SHP77 (cell line): ENCODE data around the gene MAP3K1.

ENCODE experiments used
- DNase-seq, 2 experiments: peaks; one replicate each; lab custom pipeline; 2025; lab: John Stamatoyannopoulos, UW

The MAP3K1 gene

GRCh38 chr5:56849671-56850070 lies 34.3 kb downstream of the MAP3K1 start:
- DNase-seq, result no peak

GRCh38 chr5:56850423-56850822 lies 35.1 kb downstream of the MAP3K1 start:
- DNase-seq, result no peak

GRCh38 chr5:56851258-56851941 lies 36.1 kb downstream of the MAP3K1 start:
- no peak for DNase-seq

GRCh38 chr5:56852228-56853000 lies 37.1 kb downstream of the MAP3K1 start:
- DNase-seq, result no peak

- DNase-seq, result no peak
Measured at GRCh38 chr5:56853698-56854097, 38.3 kb downstream of the MAP3K1 start.

GRCh38 chr5:56854920-56855319 lies 39.6 kb downstream of the MAP3K1 start:
- no peak for DNase-seq

GRCh38 chr5:56856541-56857178 lies 41.3 kb downstream of the MAP3K1 start:
- DNase-seq, result no peak

GRCh38 chr5:56858777-56859442 lies 43.6 kb downstream of the MAP3K1 start:
- DNase-seq, result no peak

- DNase-seq, result peak in 1 of 2 experiments; percentile 0
Measured at GRCh38 chr5:56861893-56862485, 46.6 kb downstream of the MAP3K1 start.

- no peak for DNase-seq
Measured at GRCh38 chr5:56862909-56863308, 47.6 kb downstream of the MAP3K1 start.

GRCh38 chr5:56871777-56872176 lies 56.4 kb downstream of the MAP3K1 start:
- DNase-seq, result no peak

- DNase-seq, result no peak
Measured at GRCh38 chr5:56873056-56873455, 57.7 kb downstream of the MAP3K1 start.

- DNase-seq, result no peak
Measured at GRCh38 chr5:56876327-56876726, 61.0 kb downstream of the MAP3K1 start.

- no peak for DNase-seq
Measured at GRCh38 chr5:56881571-56881970, 66.2 kb downstream of the MAP3K1 start.

- DNase-seq, result no peak
Measured at GRCh38 chr5:56893251-56893951, 78.1 kb downstream of the MAP3K1 start.

- no peak for DNase-seq
Measured at GRCh38 chr5:56896763-56897162, 81.4 kb downstream of the MAP3K1 start.

GRCh38 chr5:56898213-56898612 lies 82.9 kb downstream of the MAP3K1 start:
- no peak for DNase-seq

GRCh38 chr5:56900395-56900794 lies 85.0 kb downstream of the MAP3K1 start:
- DNase-seq, result no peak

GRCh38 chr5:56900858-56901578 lies 85.7 kb downstream of the MAP3K1 start:
- DNase-seq, result peak; percentile 26 to 45

GRCh38 chr5:56908942-56909293 lies 93.6 kb downstream of the MAP3K1 start:
- DNase-seq, result peak in 1 of 2 experiments; percentile 81
